CD4-positive, alpha-beta T cell treated with Interleukin-4 for 1 hour (primary cell): Measurements from ENCODE around the gene GCNT1.
"Not testable (repeated sequence)": the region's sequence is repeated elsewhere in the genome, so short reads cannot be mapped to it uniquely, and the experiment has no call there.

Source experiments
- DNase-seq, 2 donors: peaks; one replicate each; pipeline ENCODE4 v3.0.0-alpha.2; 2020 to 2022

Gene GCNT1

DNA sequence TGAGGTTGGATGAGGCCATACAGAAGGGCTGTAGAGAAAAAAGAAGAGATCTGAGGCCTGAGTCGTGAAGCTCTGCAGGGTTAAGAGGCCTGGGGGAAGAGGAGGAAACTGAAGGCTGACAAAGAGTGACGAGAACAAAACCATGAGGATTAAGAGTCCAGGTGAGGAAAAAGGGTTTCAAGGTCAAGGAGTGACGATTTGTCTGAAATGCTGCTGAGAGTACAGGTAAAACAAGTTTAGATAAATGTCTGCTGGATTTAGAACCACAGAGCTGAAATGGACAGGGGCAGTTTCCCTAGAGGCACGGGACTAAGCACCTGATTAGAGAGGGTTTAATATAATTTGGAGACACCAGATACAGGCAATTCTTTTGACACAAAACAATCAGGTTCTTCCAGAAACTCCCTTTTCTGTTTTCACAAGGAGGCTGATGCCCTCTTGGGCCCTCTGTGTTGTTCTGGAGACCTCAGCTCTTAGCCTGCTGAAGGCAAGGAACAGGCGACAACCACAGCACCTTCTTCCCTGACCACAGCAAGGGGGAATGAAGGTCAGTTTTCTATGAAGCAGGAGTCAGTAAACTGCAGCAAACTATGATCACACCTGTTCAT lies 14.6 kb upstream of the GCNT1 start:
- no peak for DNase-seq

DNA sequence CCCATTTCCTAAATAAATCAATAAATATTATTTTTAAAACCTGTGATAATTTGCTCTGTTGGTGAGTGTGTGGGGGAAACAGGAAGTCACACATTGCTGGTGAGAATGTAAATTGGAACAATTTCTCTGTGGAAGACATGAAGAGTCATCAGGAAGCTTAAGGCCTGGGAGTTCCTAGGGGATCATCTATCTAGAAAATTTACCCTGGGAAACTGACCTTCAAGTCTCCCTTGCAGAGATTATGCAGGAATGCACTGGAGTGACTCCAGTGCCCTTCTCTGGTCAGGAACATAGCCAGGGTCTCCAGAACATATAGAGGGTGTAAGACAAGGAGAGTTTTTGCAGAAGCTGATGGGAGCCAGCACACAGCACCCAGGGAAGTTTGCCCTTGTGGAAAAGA lies 13.0 kb upstream of the GCNT1 start:
- no peak for DNase-seq

DNA sequence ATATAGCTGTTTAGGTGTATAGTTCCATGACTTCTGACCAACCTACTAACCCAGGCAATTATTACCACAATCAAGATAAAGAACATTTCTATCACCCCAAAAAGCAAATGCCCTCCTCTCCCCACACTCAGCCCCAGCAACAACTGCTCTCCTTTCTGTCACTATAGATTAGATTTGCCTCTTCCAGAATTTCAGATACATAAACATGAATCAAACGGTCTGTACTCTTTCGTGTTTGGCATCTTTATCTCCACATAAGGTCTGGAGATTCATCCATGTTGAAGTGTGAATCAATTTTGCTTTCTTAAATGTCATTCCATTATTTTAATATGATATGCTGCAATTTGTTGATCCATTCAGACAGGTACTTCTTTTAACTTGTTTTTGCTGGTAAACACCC lies 10.5 kb upstream of the GCNT1 start:
- no peak for DNase-seq

DNA sequence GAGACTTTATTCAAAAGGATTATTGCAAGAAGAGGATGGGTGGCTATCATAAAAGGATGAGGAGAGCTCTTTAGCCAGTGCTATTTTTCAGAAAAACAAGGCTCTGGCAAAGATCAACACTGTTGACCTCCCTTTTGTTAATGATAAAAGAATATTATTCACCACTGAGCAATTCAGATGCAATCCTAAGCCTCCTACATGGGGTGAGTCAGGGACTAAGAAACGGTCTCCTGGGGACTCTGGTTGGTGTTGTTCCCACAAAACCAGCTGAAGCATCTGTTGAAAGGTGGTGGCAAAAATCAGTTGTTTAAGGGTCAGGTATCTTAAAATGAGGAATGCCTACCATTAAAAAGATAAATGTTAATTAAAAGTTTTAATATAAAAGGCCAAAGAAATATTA lies 7.7 kb upstream of the GCNT1 start:
- no peak for DNase-seq

GRCh38 chr9:76452839-76453238 lies 6.1 kb upstream of the GCNT1 start:
- no peak for DNase-seq

DNA sequence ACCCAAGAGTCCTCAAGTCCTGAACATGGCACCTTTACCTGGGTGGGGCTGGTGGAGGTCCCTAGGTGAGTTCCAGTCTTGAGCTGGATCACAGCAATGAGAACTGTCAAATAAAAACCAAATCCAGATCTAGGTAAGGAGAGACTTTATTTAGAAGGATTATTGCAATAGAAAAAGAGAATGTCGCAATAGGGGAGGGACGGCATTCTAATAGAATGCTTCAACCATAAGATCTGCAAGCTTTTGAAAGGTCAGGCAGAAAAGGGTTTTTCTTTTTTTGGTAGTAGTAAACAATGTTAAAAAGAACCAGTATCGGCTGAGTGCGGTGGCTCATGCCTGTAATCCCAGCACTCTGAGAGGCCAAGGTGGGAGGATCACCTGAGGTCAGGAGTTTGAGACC lies 5.2 kb upstream of the GCNT1 start:
- no peak for DNase-seq

DNA sequence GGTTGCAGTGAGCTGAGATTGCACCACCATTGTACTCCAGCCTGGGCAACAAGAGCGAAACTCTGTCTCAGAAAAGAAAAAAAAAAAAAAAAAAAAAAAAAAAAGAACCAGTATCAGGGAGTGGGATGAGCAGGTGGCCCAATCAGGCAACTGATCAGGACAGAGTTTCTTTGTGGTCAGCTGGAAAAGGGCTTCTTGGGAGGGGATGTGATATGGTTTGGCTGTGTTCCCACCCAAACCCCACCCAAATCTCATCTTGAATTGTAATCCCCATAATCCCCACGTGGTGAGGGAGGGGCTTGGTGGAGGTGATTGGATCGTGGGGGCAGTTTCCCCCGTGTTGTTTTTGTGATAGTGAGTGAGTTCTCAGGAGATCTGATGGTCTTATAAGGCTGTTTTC lies 4.7 kb upstream of the GCNT1 start:
- DNase-seq: no peak

DNA sequence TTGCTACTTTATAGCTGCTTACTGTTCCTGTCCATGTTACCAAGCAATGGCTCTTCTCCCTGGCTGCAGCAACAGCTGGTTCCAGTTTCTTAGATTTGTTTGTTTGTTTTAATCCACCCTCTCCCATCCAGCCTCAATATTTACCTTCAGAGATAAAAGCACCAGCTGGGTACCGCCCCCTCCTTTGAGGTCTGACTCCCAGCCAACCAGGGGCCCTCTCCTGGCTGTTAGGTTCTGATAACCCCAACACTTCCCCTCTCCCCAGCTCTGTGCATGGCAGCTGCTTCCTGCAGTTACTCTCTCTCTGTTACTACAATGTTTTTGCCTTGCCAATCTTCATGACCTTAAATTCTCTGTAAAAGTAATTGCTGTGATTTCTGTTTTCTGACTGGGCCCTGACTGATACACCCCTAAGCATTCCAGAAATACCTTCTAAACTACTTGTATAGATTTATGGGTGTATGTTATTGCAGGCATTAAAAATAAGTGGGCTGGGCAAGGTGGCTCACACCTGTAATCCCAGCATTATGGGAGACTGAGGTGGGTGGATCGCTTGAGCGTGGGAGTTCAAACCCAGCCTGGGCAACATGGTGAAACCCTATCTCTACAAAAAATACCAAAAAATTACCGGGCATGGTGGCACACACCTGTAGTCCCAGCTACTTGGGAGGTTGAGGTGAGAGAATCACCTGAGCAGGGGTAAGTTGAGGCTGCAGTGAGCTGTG lies 2.6 kb upstream of the GCNT1 start:
- peak; percentile 46 to 54 for DNase-seq

GRCh38 chr9:76459694-76460635 lies 983 bp downstream of the GCNT1 start:
- no peak for DNase-seq

- no peak for DNase-seq
Observed at GRCh38 chr9:76462126-76462525, 3.1 kb downstream of the GCNT1 start.

DNA sequence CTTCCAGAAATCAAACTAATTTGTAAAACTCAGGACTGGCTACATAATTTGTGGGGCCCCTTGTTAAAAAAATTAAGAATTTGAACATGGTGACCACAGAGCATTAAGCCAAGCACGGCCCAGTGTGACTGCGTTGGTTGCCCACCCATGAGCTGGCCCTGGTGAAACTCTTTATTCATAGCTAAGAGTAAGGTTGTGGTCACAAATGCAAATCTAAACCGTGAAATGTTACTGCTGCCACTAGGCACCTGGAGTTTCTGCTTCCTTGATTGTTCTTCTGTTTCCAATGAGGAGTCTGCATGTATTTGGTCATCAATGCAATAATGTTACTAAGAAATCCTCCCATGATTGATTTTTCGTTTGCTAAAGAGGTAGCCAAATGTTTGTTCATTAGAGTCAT lies 4.2 kb downstream of the GCNT1 start:
- DNase-seq: no peak

- no peak for DNase-seq
Observed at GRCh38 chr9:76464706-76465105, 5.7 kb downstream of the GCNT1 start.

DNA sequence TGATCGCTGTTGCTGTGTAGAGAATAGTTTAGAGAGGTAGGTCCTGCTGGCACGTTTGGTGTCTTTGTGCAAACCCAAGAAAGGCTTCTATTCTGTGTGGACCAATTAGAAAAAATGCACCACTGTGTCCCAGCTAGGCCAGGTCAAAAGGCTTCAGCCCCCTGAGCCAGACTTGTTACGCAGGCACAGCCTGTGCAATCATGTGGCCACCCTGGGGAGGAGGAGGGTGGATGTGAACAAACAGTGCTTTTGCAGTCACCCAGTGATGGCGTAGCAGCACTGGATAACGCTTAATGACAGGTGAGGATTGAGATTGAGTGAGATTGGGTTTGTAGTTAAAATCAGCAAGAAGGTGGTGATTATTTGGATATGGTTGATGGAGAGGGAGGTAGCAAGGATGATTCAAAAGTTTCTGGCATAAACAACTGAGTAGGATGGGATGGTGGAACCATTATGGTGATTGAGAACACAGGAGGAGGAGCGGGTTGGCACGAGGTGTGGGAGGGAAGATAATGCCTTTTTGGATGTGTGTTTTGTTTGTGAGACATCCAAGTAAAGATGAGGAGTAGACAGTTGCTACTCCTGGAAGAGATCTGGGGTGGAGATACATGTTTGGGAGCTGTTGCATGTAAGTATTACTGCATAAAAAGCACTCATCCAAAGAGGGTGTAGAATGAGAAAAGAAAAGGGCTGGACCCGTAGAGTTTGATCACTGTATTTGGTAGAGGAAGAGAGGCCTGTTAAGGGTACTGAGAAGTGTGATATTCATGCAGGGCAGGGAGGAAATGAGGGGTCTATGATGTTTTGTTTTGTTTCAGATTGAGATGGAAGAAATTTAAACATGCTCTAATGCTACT lies 6.7 kb downstream of the GCNT1 start:
- DNase-seq: no peak

DNA sequence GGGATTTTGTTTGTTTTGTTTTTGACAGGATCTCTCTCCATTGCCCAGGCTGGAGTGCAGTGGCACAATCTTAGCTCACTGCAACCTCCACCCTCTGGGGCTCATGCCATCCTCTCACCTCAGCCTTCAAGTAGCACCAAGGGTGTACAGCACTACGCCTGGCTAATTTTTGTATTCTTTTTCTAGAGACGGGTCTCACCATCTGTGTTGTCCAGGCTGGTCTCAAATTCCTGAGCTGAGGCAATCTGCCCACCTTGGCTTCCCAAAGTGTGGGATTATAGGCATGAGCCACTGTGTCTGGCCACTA lies 7.3 kb downstream of the GCNT1 start:
- DNase-seq: no peak

DNA sequence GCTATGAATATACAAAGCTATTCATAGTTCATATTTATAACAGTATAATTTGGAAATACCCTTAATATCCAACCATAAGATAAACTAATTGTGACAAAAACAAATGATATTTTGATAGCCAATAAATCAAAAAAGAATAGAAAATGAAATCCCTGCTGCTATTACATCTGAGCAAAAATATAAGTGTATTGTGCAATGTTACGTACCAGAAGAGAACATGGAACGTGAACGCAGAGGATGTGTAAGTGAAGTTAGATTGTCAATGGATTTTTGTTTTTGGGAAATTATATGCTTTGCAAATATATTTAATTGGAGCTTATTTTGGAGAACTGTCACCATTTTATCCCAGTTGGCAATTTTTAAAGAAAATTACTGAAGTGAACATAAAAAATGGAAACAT lies 15.4 kb downstream of the GCNT1 start:
- DNase-seq: no peak

DNA sequence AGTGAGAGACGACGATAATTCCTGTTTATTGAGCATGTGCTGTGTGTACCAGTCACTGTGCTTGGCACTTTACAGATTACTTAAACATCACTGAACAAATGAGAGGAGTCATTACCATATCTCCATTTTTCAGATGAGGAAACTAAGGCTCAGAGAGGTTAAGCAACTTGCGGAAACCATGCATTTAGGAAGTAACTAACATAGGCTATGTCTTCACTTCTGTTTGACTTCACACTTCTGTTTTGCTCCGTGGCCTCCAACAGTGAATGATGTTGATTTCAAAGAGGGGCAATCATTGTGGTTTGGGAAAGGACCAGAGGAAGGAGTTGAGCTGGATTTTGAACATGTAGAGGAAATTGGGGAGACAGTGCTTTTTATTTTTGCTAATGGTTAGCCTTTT lies 16.7 kb downstream of the GCNT1 start:
- no peak for DNase-seq

- not testable (repeated sequence) for DNase-seq
Observed at GRCh38 chr9:76477818-76478217, 18.8 kb downstream of the GCNT1 start.

GRCh38 chr9:76478226-76478625 lies 19.2 kb downstream of the GCNT1 start:
- DNase-seq: no peak

- not testable (repeated sequence) for DNase-seq
Observed at GRCh38 chr9:76479337-76479736, 20.4 kb downstream of the GCNT1 start.

DNA sequence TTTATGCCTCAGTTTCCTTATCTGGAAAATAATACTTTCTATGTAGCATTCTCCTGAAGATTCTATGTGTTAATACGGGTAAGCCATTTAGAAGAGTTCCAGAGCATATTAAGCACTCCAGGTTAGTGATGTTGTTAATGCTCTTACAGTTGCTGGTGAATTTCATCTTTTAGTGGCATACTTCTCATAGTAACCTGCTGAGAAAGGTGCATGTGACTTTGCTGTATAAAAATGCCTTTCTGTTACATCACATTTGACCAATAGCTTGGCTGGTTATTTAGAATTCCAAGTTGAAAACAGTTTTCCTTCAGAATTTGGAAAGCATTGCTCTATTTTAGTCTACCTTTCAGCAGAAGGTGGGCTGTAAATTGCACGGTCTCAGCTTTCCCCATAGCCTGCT lies 27.2 kb downstream of the GCNT1 start:
- no peak for DNase-seq

DNA sequence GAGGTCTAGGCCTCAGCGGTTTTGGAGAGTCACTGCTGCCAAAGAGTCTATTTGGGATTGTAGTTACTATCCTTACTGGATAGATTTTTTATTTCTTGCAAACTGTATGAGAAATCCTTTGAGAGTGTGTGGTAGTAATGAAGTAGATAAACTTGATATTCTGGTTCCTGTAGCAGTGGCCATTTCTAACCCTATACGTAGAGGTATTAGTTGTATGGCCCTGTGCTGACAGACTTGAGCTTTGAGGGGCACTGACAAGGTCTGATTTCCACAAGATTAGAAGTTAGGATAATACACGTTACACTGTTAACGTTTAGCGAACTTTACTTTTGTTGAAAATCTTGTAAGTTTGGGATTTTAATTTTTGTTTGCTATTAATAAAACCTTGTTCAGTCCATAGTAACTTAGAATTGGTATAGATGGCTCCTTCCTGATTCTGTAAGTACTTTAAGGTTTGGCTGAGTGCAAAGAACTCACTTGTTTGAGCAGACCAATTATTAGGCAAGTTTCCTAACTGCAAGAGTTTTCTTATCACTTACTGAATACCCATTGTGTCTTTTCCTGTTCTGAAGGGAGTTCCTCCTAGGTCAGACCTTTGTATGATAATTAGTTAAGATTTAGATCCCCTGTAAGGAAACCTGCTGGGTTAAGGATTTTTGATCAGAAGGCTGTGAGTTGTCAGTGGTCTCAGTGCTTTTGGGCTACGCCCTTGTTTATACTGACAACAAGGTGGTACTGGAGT lies 31.4 kb downstream of the GCNT1 start:
- no peak for DNase-seq

- not testable (repeated sequence) for DNase-seq
Observed at GRCh38 chr9:76491056-76491455, 32.1 kb downstream of the GCNT1 start.
